SKM-1 (cell line): ENCODE data around the gene SYS1.

Source experiments
- DNase-seq: peaks from one replicate; lab custom pipeline; 2025; ENCODE audit not compliant: unreplicated experiment; lab: John Stamatoyannopoulos, UW

The SYS1 gene

DNA sequence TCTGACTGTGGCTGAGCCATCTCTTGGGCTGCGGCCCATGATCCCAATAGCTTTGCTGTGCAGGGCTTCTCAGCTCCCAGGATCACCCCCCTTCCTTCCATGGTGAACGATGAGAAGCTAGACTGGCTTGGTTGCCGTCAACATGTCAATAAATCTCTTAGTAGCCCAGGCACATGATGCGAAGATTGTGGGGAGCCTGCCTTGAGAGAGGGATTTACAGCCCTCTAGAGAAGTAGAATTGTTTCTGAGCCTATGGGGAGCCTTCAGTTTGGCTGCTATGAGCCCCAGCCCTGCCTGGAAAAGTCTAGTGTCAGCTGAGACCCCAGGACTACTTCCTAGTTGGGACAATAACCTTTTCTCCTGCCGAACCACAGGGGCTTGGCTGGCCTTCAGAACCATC, 49.7 kb downstream of the SYS1 start:
- DNase-seq = no peak

- no peak for DNase-seq
Observed at GRCh38 chr20:45413479-45413878, 50.5 kb downstream of the SYS1 start.

- peak; percentile 72 for DNase-seq
Observed at GRCh38 chr20:45415822-45416637, 53.1 kb downstream of the SYS1 start, which contains the start of gene PIGT. PIGT (plus strand) TSS chr20:45416141; CDS start chr20:45416157, 16 bp downstream.

DNA sequence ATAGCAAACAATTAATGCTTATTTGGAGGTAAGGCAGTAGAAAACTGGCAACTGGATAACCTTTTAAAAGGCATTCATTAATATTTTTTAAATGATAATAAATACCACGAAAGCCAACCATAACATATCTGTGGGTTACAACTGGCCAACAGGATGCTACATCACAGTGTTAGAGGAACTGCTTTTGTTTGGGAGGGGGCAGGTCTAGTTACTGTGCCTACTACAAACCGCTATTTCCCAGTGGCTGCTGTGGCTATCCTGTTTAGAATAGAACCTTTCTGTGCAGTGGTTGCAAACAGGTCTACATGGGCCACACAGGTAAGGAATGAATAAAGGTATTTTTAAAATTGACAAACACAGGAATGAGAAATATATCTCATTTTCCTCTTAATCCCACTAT, 54.0 kb downstream of the SYS1 start:
- DNase-seq = no peak
